Neural progenitor cell (in vitro differentiated cells): ENCODE measurements around the gene FCAMR. TPM values are rescaled to one million over a fixed set of nuclear protein-coding genes. Genes with fewer than 3 reads are reported as not detected.

ENCODE experiments used
- DNase-seq: peaks from one replicate; pipeline ENCODE4 v3.0.0-alpha.2; 2016; ENCODE audit warnings: low spot score
- H2AFZ ChIP-seq: fragments of 200-600 bp; sonication (generic); replicated peaks from 2 replicates; pipeline ENCODE4 v1.6.1; 2016; ENCODE audit warnings: antibody characterized with exemption
- H3F3A ChIP-seq: fragments of 200-600 bp; sonication (generic); 2 replicates; pipeline ENCODE4 v1.6.1; 2016; ENCODE audit warnings: antibody characterized with exemption, low read depth
- H3K27ac ChIP-seq: fragments of 200-600 bp; sonication (generic); 2 replicates; pipeline ENCODE4 v1.5.1; 2016; ENCODE audit warnings: mild to moderate bottlenecking
- H3K27me3 ChIP-seq: fragments of 200-600 bp; sonication (generic); 2 replicates; pipeline ENCODE4 v1.6.1; 2016; ENCODE audit warnings: mild to moderate bottlenecking, moderate library complexity
- H3K36me3 ChIP-seq: fragments of 200-600 bp; sonication (generic); 2 replicates; pipeline ENCODE4 v1.5.1; 2016
- H3K4me1 ChIP-seq: fragments of 200-600 bp; sonication (generic); 2 replicates; pipeline ENCODE4 v1.6.1; 2016; ENCODE audit warnings: mixed run types
- H3K4me2 ChIP-seq: fragments of 200-600 bp; sonication (generic); 2 replicates; pipeline ENCODE4 v1.6.1; 2016
- H3K4me3 ChIP-seq: fragments of 200-600 bp; sonication (generic); 2 replicates; pipeline ENCODE4 v1.5.1; 2016
- H3K79me2 ChIP-seq: fragments of 200-600 bp; sonication (generic); 2 replicates; pipeline ENCODE4 v1.6.1; 2016; ENCODE audit warnings: low read depth
- H3K9ac ChIP-seq: fragments of 200-600 bp; sonication (generic); 2 replicates; pipeline ENCODE4 v1.6.1; 2016
- H3K9me3 ChIP-seq: fragments of 200-600 bp; sonication (generic); 2 replicates; pipeline ENCODE4 v1.5.1; 2016; ENCODE audit warnings: low read depth
- H4K20me1 ChIP-seq: fragments of 200-600 bp; sonication (generic); 2 replicates; pipeline ENCODE4 v1.6.1; 2016; ENCODE audit warnings: low read depth
- H3K27ac Mint-ChIP-seq: 3 replicates; pipeline ENCODE4 v1.8.0; 2021; ENCODE audit warnings: mixed read lengths
- H3K27me3 Mint-ChIP-seq: 2 replicates; pipeline ENCODE4 v1.8.0; 2022; ENCODE audit warnings: low read depth, mild to moderate bottlenecking, inconsistent platforms, moderate library complexity, mixed read lengths; ENCODE audit not compliant: insufficient read depth
- H3K36me3 Mint-ChIP-seq: 3 replicates; pipeline ENCODE4 v1.8.0; 2021; ENCODE audit warnings: mixed read lengths
- H3K4me1 Mint-ChIP-seq: 3 replicates; pipeline ENCODE4 v1.8.0; 2021; ENCODE audit warnings: mixed read lengths
- H3K4me3 Mint-ChIP-seq: 3 replicates; pipeline ENCODE4 v1.8.0; 2021; ENCODE audit warnings: mild to moderate bottlenecking, moderate library complexity, mixed read lengths
- H3K9me3 Mint-ChIP-seq: 3 replicates; pipeline ENCODE4 v1.8.0; 2020; ENCODE audit warnings: mixed read lengths
- CTCF ChIP-seq: fragments of 200-600 bp; sonication (generic); IDR thresholded peaks from 2 replicates; pipeline ENCODE4 v1.5.1; 2017; ENCODE audit warnings: antibody characterized with exemption, mild to moderate bottlenecking
- EZH2 ChIP-seq: fragments of 200-600 bp; sonication (generic); IDR thresholded peaks from 2 replicates; pipeline ENCODE4 v1.6.1; 2017; ENCODE audit warnings: antibody characterized with exemption, mild to moderate bottlenecking, moderate library complexity
- EZH2phosphoT487 ChIP-seq: fragments of 200-600 bp; sonication (generic); IDR thresholded peaks from 2 replicates; pipeline ENCODE4 v1.6.1; 2017; ENCODE audit warnings: antibody characterized with exemption
- total RNA-seq: library from RNA; depleted of rRNA; stranded (reverse); fragments of >200 nt; gene quantifications from 2 replicates; pipeline ENCODE4 v1.2.3, GENCODE V29; 2015; ENCODE audit warnings: low replicate concordance

The FCAMR gene
- not detected in 2 replicates for total RNA-seq

- H3K4me1 Mint-ChIP-seq = no peaks in the 10 kb centered on the region
- no peaks in the 10 kb centered on the region for H3K9me3 Mint-ChIP-seq
These were observed at the start of gene FCAMR for GRCh38 chr1:206970446-206970845. Gene FCAMR, minus strand, starts transcription at chr1:206970460. Its CDS starts 335 bp downstream, at chr1:206970125.

GRCh38 chr1:207019661-207020060 is 49.4 kb upstream of the FCAMR start:
- DNase-seq = no peak
- H3K27ac ChIP-seq = no peak overlapping the region
- H3K9ac ChIP-seq = no peak overlapping the region
- H3K36me3 ChIP-seq = no peaks in the 10 kb centered on the region
- Mint-ChIP-seq H3K9me3 (no peaks in the 10 kb centered on the region), H3K36me3 (no peaks in the 10 kb centered on the region), H3K27ac (no peak overlapping the region), H3K4me3 (no peak overlapping the region), H3K4me1 (peaks cover 4% of the 10 kb centered on the region), H3K27me3 (peaks cover 10% of the 10 kb centered on the region)
- H2AFZ ChIP-seq = no peak overlapping the region
- H3K79me2 ChIP-seq = no peaks in the 10 kb centered on the region
- H3K4me2 ChIP-seq = no peak overlapping the region
- no peak overlapping the region for H3K4me3 ChIP-seq
- H3K27me3 ChIP-seq = no peaks in the 10 kb centered on the region
- H3K9me3 ChIP-seq = no peaks in the 10 kb centered on the region
- no peaks in the 10 kb centered on the region for H3F3A ChIP-seq
- H3K4me1 ChIP-seq = no peaks in the 10 kb centered on the region
- no peaks in the 10 kb centered on the region for H4K20me1 ChIP-seq
- TF ChIP-seq CTCF = no peak
- no peak for TF ChIP-seq EZH2phosphoT487
- no peak for TF ChIP-seq EZH2

More at GRCh38 chr1:206970446-206970845, at the start of gene FCAMR:
- Mint-ChIP-seq H3K27ac (no peak within 1 kb of the TSS), H3K4me3 (no peak within 1 kb of the TSS), H3K27me3 (peaks cover 6% of the 10 kb centered on the region), H3K36me3 (no peaks in the 10 kb centered on the region)
- Histone ChIP-seq H3K9me3 (no peaks in the 10 kb centered on the region), H3K4me3 (no peak within 1 kb of the TSS), H3K4me2 (no peak within 1 kb of the TSS), H3K36me3 (no peaks in the 10 kb centered on the region), H3F3A (no peaks in the 10 kb centered on the region), H3K79me2 (no peaks in the 10 kb centered on the region), H3K4me1 (no peaks in the 10 kb centered on the region), H3K9ac (no peak within 1 kb of the TSS), H3K27ac (no peak within 1 kb of the TSS), H2AFZ (no peak within 1 kb of the TSS), H3K27me3 (no peaks in the 10 kb centered on the region), H4K20me1 (no peaks in the 10 kb centered on the region)
- TF ChIP-seq EZH2phosphoT487 = no peak
- no peak for TF ChIP-seq CTCF
- TF ChIP-seq EZH2 = no peak
- no peak for DNase-seq

GRCh38 chr1:207019161-207019560 is 48.9 kb upstream of the FCAMR start:
- Histone ChIP-seq H3K79me2 (no peaks in the 10 kb centered on the region), H3K9me3 (no peaks in the 10 kb centered on the region), H3K9ac (no peak overlapping the region), H3F3A (no peaks in the 10 kb centered on the region), H3K4me2 (no peak overlapping the region), H4K20me1 (no peaks in the 10 kb centered on the region), H3K36me3 (no peaks in the 10 kb centered on the region), H3K27me3 (no peaks in the 10 kb centered on the region), H2AFZ (no peak overlapping the region), H3K4me1 (no peaks in the 10 kb centered on the region), H3K27ac (no peak overlapping the region), H3K4me3 (no peak overlapping the region)
- no peak overlapping the region for H3K4me3 Mint-ChIP-seq
- H3K27me3 Mint-ChIP-seq = peaks cover 10% of the 10 kb centered on the region
- TF ChIP-seq EZH2phosphoT487 (no peak), EZH2 (no peak), CTCF (no peak)
- H3K27ac Mint-ChIP-seq = no peak overlapping the region
- no peaks in the 10 kb centered on the region for H3K36me3 Mint-ChIP-seq
- no peak for DNase-seq
- no peaks in the 10 kb centered on the region for H3K9me3 Mint-ChIP-seq
- H3K4me1 Mint-ChIP-seq = no peaks in the 10 kb centered on the region
